Measurements from ENCODE around the gene ARAP3. TPM values are rescaled to one million over a fixed set of nuclear protein-coding genes. Genes with fewer than 3 reads are reported as not detected.

ARAP3 gene
- total RNA-seq, 1 experiment from 2014 or later: 27.6 TPM

DNA sequence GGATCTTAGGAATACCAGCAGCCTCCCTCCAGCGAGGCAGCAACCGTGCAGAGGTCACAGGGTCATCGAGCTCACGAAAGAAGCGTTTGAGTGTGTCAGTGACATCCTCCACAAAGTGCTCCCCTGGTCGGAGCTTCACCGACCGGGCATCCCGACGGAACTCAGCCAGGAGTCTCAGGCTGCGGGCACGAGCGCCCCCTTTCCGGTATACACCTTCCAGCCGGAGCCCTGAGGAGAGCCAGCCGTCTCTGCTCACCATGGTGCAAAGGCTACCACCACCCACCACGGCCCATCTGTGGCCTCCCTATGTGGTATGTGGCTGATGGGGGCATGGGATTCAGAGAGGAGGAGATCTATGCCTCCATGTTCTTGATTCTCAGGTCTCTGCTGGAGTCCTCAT lies 20.0 kb downstream of the ARAP3 start:
- WGBS (ENCODE audit: extremely low coverage, insufficient read length, low lambda C conversion rate): no CpG with 5 or more reads among the region's 17 CpGs
- Histone ChIP-seq H3K23ac (ENCODE audit: insufficient read length, low read depth, low read length) (no peak overlapping the region), H4K91ac (ENCODE audit: insufficient read length, low read depth, low read length) (no peak overlapping the region), H2BK5ac (ENCODE audit: insufficient read length, low read length) (no peak overlapping the region), H3K27ac (ENCODE audit: insufficient read length, low read depth, low read length) (no peak overlapping the region), H3K23me2 (ENCODE audit: insufficient read length, low read depth, low read length, poor library complexity, severe bottlenecking) (no peaks in the 10 kb centered on the region), H4K20me1 (ENCODE audit: control insufficient read depth, insufficient read depth, insufficient read length) (no peaks in the 10 kb centered on the region), H2AK5ac (ENCODE audit: insufficient read length, low read length) (no peak overlapping the region), H2BK20ac (ENCODE audit: low read depth, low read length, poor library complexity, severe bottlenecking) (no peak overlapping the region), H3K4me1 (ENCODE audit: insufficient read depth, low read length) (no peaks in the 10 kb centered on the region), H3K4ac (ENCODE audit: low read depth, low read length) (no peak overlapping the region), H3K56ac (ENCODE audit: insufficient read length, low read depth, low read length) (no peak overlapping the region), H4K5ac (ENCODE audit: insufficient read length, low read depth, low read length) (no peak overlapping the region), H3K9me3 (ENCODE audit: control insufficient read depth, low read depth, low read length) (no peaks in the 10 kb centered on the region), H2AFZ (ENCODE audit: low read length) (no peak overlapping the region), H3K27me3 (ENCODE audit: insufficient read depth, low read length) (no peaks in the 10 kb centered on the region), H2BK12ac (ENCODE audit: insufficient read length, low read depth, low read length) (no peak overlapping the region), H3K9ac (ENCODE audit: extremely low read depth, insufficient read length, low read length) (no peak overlapping the region), H2BK120ac (ENCODE audit: low read depth, low read length, poor library complexity, severe bottlenecking) (no peak overlapping the region), H3K18ac (ENCODE audit: insufficient read length, low read depth, low read length) (no peak overlapping the region), H3K79me1 (ENCODE audit: insufficient read depth, low read depth, low read length, poor library complexity, severe bottlenecking) (no peaks in the 10 kb centered on the region), H3K4me2 (ENCODE audit: insufficient read depth, insufficient read length, low read length) (no peak overlapping the region), H2BK15ac (ENCODE audit: low read depth, low read length) (no peak overlapping the region), H3K14ac (ENCODE audit: insufficient read depth, low read length) (no peak overlapping the region), H4K8ac (replicated peaks; ENCODE audit: insufficient read length, low read depth, low read length) (no peak overlapping the region), H3T11ph (ENCODE audit: low read length) (no peak overlapping the region), H3K79me2 (ENCODE audit: insufficient read depth, low read length) (no peaks in the 10 kb centered on the region)
- Mint-ChIP-seq H3K27ac (no peak overlapping the region), H3K9me3 (no peaks in the 10 kb centered on the region), H3K27me3 (ENCODE audit: low read depth) (no peaks in the 10 kb centered on the region), H3K36me3 (ENCODE audit: insufficient read depth in 1 of 3, low read depth in 3 of 3) (peaks cover 34 to 60% (median 40%) of the 10 kb centered on the region in 3 experiments), H3K4me3 (no peak overlapping the region), H3K4me1 (peaks cover 2 to 10% of the 10 kb centered on the region in 2 experiments)
- DNase-seq: no peak
- TF ChIP-seq, protein P1, sequence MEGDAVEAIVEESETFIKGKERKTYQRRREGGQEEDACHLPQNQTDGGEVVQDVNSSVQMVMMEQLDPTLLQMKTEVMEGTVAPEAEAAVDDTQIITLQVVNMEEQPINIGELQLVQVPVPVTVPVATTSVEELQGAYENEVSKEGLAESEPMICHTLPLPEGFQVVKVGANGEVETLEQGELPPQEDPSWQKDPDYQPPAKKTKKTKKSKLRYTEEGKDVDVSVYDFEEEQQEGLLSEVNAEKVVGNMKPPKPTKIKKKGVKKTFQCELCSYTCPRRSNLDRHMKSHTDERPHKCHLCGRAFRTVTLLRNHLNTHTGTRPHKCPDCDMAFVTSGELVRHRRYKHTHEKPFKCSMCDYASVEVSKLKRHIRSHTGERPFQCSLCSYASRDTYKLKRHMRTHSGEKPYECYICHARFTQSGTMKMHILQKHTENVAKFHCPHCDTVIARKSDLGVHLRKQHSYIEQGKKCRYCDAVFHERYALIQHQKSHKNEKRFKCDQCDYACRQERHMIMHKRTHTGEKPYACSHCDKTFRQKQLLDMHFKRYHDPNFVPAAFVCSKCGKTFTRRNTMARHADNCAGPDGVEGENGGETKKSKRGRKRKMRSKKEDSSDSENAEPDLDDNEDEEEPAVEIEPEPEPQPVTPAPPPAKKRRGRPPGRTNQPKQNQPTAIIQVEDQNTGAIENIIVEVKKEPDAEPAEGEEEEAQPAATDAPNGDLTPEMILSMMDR (conservative IDR thresholded peaks at IDR 0.05): no peak

Measured in H9 (cell line).